Measurements from ENCODE around the gene NKAIN2.

NKAIN2 gene

GRCh38 chr6:124868481-124868880, 1064.8 kb downstream of the NKAIN2 start:
- no peak for DNase-seq

GRCh38 chr6:124869416-124869815, 1065.8 kb downstream of the NKAIN2 start:
- no peak for DNase-seq

- DNase-seq = no peak
Observed at GRCh38 chr6:124870611-124871459, 1067.2 kb downstream of the NKAIN2 start.

GRCh38 chr6:124872361-124873065, 1068.8 kb downstream of the NKAIN2 start:
- no peak for DNase-seq

DNA sequence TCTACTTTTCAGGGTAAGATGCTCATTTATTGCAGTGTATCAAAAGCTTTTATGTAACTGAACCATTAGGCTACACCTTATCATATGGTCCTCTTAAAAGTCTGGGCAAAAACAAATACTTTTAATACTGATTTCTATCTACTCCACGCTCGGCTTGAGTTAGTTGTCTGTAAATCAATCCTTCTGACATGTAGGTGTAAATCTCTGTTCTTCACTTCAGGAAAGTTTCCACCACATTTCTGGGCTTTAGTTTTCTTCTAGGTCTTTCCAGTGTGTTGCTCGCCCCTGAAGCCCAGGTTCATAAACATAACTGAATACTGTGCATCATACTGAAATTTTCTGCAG, 1069.4 kb downstream of the NKAIN2 start:
- no peak for DNase-seq
